Mucosa of rectum (tissue), 2 donors: ENCODE results near the gene NHERF1.

Source experiments
- H3K27ac ChIP-seq, 2 donors: one replicate each; pipeline ENCODE4 v1.7.0; 2013; ENCODE audit warnings: inconsistent platforms in 2 of 2, low read depth in 2 of 2, low read length in 2 of 2
- H3K27me3 ChIP-seq, 2 donors: one replicate each; pipeline ENCODE4 v1.7.0; 2013; ENCODE audit warnings: low read length in 2 of 2; ENCODE audit not compliant: control insufficient read depth in 2 of 2, insufficient read depth in 2 of 2
- H3K36me3 ChIP-seq, 2 donors: one replicate each; pipeline ENCODE4 v1.7.0; 2013; ENCODE audit warnings: low read length in 2 of 2; ENCODE audit not compliant: control insufficient read depth in 2 of 2, insufficient read depth in 2 of 2
- H3K4me1 ChIP-seq, 2 donors: one replicate each; pipeline ENCODE4 v1.7.0; 2013; ENCODE audit warnings: low read length in 2 of 2, mild to moderate bottlenecking in 1 of 2; ENCODE audit not compliant: control insufficient read depth in 2 of 2, insufficient read depth in 2 of 2
- H3K4me3 ChIP-seq, 2 donors: one replicate each; pipeline ENCODE4 v1.7.0; 2013; ENCODE audit warnings: low read length in 2 of 2
- H3K9ac ChIP-seq, 2 donors: one replicate each; pipeline ENCODE4 v1.7.0; 2013; ENCODE audit warnings: low read length in 2 of 2, low read depth in 1 of 2, mild to moderate bottlenecking in 1 of 2
- H3K9me3 ChIP-seq, 2 donors: one replicate each; pipeline ENCODE4 v1.7.0; 2013; ENCODE audit warnings: low read length in 2 of 2; ENCODE audit not compliant: control insufficient read depth in 2 of 2
- donor health status: healthy.
- donor health status: Normal muscosa, but diverticular disease.

Gene NHERF1

GRCh38 chr17:74748529-74749278 is at the start of gene NHERF1:
NHERF1 (plus strand) TSS chr17:74748628; CDS start chr17:74748847, 219 bp downstream.
- Histone ChIP-seq H3K4me1 (peaks cover 46 to 52% of the 10 kb centered on the region in 2 donors), H3K9me3 (no peaks in the 10 kb centered on the region), H3K9ac (peak within 1 kb of the TSS; percentile 83 to 88), H3K27ac (peak within 1 kb of the TSS; percentile 78 to 86), H3K36me3 (peaks cover 0 to 2% of the 10 kb centered on the region in 2 donors), H3K4me3 (peak within 1 kb of the TSS; percentile 77 to 84), H3K27me3 (no peaks in the 10 kb centered on the region)

- Histone ChIP-seq H3K4me1 (no peaks in the 10 kb centered on the region), H3K4me3 (no peak overlapping the region), H3K36me3 (no peaks in the 10 kb centered on the region), H3K27me3 (peaks cover 0 to 3% of the 10 kb centered on the region in 2 donors), H3K27ac (no peak overlapping the region), H3K9me3 (no peaks in the 10 kb centered on the region), H3K9ac (no peak overlapping the region)
Measured at GRCh38 chr17:74699236-74699635, 49.2 kb upstream of the NHERF1 start.

GRCh38 chr17:74702116-74702871 is 46.1 kb upstream of the NHERF1 start:
- Histone ChIP-seq H3K4me3 (no peak overlapping the region), H3K27me3 (no peaks in the 10 kb centered on the region), H3K36me3 (no peaks in the 10 kb centered on the region), H3K9me3 (no peaks in the 10 kb centered on the region), H3K27ac (no peak overlapping the region), H3K9ac (no peak overlapping the region), H3K4me1 (no peaks in the 10 kb centered on the region)

GRCh38 chr17:74703311-74703710 is 45.1 kb upstream of the NHERF1 start:
- no peaks in the 10 kb centered on the region for H3K4me1 ChIP-seq
- no peaks in the 10 kb centered on the region for H3K36me3 ChIP-seq
- no peaks in the 10 kb centered on the region for H3K9me3 ChIP-seq
- no peak overlapping the region for H3K9ac ChIP-seq
- no peak overlapping the region for H3K4me3 ChIP-seq
- H3K27ac ChIP-seq: no peak overlapping the region
- H3K27me3 ChIP-seq: no peaks in the 10 kb centered on the region

GRCh38 chr17:74704544-74704943 is 43.9 kb upstream of the NHERF1 start:
- no peak overlapping the region for H3K9ac ChIP-seq
- no peak overlapping the region for H3K4me3 ChIP-seq
- H3K4me1 ChIP-seq: no peaks in the 10 kb centered on the region

GRCh38 chr17:74711058-74711824 is 37.2 kb upstream of the NHERF1 start:
- Histone ChIP-seq H3K36me3 (no peaks in the 10 kb centered on the region), H3K27ac (no peak overlapping the region), H3K4me3 (peak overlapping the region in 1 of 2 donors; percentile 48), H3K9ac (no peak overlapping the region), H3K4me1 (peaks cover 0 to 9% of the 10 kb centered on the region in 2 donors), H3K27me3 (peaks cover 4 to 10% of the 10 kb centered on the region in 2 donors), H3K9me3 (no peaks in the 10 kb centered on the region)

More at GRCh38 chr17:74704544-74704943, 43.9 kb upstream of the NHERF1 start:
- Histone ChIP-seq H3K9me3 (no peaks in the 10 kb centered on the region), H3K36me3 (no peaks in the 10 kb centered on the region), H3K27me3 (no peaks in the 10 kb centered on the region), H3K27ac (no peak overlapping the region)

- Histone ChIP-seq H3K27ac (no peak overlapping the region), H3K4me1 (peaks cover 0 to 9% of the 10 kb centered on the region in 2 donors), H3K36me3 (no peaks in the 10 kb centered on the region), H3K9ac (peak overlapping the region in 1 of 2 donors; percentile 22), H3K27me3 (peaks cover 6 to 10% of the 10 kb centered on the region in 2 donors), H3K4me3 (peak overlapping the region; percentile 41 to 57), H3K9me3 (no peaks in the 10 kb centered on the region)
Measured at GRCh38 chr17:74712301-74712700, 36.1 kb upstream of the NHERF1 start.

- peak within 1 kb of the TSS in 1 of 2 donors; percentile 6 for H3K27ac ChIP-seq
- H3K9me3 ChIP-seq: no peaks in the 10 kb centered on the region
- peak within 1 kb of the TSS; percentile 41 to 57 for H3K4me3 ChIP-seq
- H3K9ac ChIP-seq: peak within 1 kb of the TSS; percentile 22 to 24
- H3K36me3 ChIP-seq: no peaks in the 10 kb centered on the region
- H3K27me3 ChIP-seq: peaks cover 6 to 10% of the 10 kb centered on the region in 2 donors
- peaks cover 0 to 9% of the 10 kb centered on the region in 2 donors for H3K4me1 ChIP-seq
Measured at GRCh38 chr17:74712756-74713155, 35.7 kb upstream of the NHERF1 start, which contains the start of gene CD300LF. CD300LF (minus strand) TSS chr17:74712923; CDS start chr17:74712866, 57 bp downstream.

GRCh38 chr17:74713171-74713755 is 35.2 kb upstream of the NHERF1 start:
- H3K27ac ChIP-seq: peak overlapping the region in 1 of 2 donors; percentile 6

More at GRCh38 chr17:74713171-74713755, 35.2 kb upstream of the NHERF1 start:
- Histone ChIP-seq H3K27me3 (peaks cover 6 to 10% of the 10 kb centered on the region in 2 donors), H3K4me1 (peaks cover 0 to 9% of the 10 kb centered on the region in 2 donors), H3K36me3 (no peaks in the 10 kb centered on the region), H3K4me3 (no peak overlapping the region), H3K9ac (no peak overlapping the region), H3K9me3 (no peaks in the 10 kb centered on the region)
